ACHN (cell line): ENCODE measurements around the gene TBCB.
"Not testable (repeated sequence)": the region's sequence is repeated elsewhere in the genome, so short reads cannot be mapped to it uniquely, and the experiment has no call there.

Source experiments
- DNase-seq: peaks from one replicate; pipeline ENCODE4 v3.0.0-alpha.2; 2015
- in situ Hi-C: cut with HindIII; loops from 2 replicates; pipeline ENCODE4 v1.10.0; 2017; ENCODE audit warnings: low sequenced_read_pairs, low pct_ligation_motif_present, low pct_unique_long_range_greater_than_20kb

TBCB gene

DNA sequence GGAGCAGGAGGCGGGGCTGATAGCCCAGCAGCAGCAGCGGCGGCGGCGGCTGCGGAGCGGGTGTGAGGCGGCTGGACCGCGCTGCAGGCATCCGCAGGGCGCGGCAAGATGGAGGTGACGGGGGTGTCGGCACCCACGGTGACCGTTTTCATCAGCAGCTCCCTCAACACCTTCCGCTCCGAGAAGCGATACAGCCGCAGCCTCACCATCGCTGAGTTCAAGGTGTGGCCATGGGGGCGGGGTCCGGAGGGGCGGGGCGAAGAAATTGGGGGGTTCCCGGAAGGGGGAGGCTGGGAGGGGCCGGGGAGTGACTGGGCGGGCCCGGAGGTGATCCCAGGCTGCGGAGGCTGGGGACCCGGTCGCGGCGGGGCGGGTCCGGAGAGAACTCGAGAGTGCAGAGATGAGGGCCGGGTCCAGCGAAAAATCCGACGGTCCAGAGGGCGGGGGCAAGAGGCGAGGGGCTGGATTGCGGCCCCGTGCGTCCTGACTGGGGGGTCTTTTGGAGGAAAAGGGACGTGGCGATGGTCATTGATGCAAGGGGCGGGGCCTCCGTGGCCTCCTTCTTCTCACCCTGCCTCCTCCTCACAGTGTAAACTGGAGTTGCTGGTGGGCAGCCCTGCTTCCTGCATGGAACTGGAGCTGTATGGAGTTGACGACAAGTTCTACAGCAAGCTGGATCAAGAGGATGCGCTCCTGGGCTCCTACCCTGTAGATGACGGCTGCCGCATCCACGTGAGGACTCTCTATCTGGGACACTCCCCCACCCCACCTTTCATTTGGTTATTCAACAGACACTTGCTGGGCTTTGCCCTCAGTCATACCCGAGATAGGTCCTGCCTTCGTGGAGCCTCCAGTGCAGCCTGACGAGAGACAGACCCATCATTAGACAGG is at the start of gene TBCB:
TBCB (plus strand) TSS at position 16 of the 891 bp plus-strand sequence; CDS start at position 109, 93 bp downstream.
- in situ Hi-C loops: no loop called here
- DNase-seq: no peak

GRCh38 chr19:36067681-36068080 is 47.6 kb upstream of the TBCB start:
- in situ Hi-C loops: no loop called here
- DNase-seq: no peak

- DNase-seq, in situ Hi-C loops: not testable (repeated sequence)
These were observed 46.3 kb upstream of the TBCB start for GRCh38 chr19:36068810-36069499.

DNA sequence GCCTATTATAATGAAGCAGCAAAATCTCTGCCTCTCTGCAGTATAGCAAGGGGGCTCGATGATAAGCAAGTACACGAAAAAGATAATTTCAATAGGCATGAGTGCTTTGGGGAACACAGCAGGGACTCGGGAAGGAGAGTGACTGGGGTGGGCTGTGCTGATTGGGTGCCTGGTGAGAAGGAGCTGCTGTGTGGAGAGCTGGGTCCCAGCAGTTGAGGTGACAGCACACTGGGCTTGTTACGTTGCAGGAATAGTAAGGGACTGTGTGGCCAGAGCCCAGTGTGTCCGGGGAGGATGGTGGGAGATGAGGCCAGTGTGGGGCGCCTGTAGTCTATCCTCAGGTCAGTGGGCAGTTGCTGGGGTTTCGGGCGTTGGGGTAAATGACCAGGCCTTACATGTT is 43.2 kb upstream of the TBCB start:
- in situ Hi-C loops: no loop called here
- DNase-seq: no peak

GRCh38 chr19:36073121-36073876 is 42.0 kb upstream of the TBCB start:
- no peak for DNase-seq
- in situ Hi-C loops: no loop called here

DNA sequence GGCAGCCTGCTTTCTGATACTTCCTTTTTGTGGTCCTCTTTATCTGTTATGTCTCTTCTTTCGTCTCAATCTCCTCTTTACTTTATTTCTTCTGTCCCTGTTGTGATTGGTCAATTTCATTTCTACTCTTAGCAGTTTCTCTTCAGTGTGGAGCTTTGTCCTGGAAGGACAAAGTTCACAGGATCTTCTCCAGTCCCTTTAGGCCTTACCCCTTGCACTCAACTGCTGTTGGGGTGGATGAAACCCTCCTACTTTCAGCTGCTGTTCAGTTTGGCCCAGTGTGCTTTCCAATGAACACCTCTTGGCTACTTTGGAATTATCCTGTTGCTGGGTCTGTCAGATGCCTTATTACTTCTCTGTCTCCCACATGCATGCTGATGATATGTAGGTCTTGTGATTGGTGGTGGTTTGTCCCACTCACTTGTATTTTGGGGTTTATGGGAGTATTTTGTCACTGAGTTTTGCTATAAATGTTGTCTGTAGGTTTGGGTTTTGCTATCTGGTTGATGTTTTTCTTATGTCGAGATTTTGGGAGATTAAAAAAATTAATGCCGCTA is 35.8 kb upstream of the TBCB start:
- in situ Hi-C loops: no loop called here
- DNase-seq: no peak

- DNase-seq: no peak
- in situ Hi-C loops: no loop called here
These were observed 33.9 kb upstream of the TBCB start for GRCh38 chr19:36081385-36081784.

DNA sequence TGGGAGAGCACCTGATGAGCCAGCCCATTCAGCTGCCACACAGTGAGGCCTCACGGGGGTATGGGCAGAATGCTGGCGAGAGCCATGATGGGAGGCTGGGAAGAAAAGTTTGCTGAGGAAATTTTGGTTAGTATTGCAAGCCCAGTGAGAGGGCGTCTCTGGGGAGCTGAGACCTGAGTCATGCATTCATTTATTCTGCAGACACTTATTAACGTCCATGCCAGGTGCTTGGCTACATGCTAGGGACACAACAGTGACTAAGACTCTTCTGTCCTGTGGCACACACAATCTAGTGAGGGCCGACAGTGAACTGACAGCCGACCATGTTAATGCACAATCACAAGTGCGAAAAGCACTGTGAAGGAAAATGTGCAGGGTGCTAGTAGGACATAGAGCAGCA is 33.4 kb upstream of the TBCB start:
- in situ Hi-C loops: no loop called here
- no peak for DNase-seq

DNA sequence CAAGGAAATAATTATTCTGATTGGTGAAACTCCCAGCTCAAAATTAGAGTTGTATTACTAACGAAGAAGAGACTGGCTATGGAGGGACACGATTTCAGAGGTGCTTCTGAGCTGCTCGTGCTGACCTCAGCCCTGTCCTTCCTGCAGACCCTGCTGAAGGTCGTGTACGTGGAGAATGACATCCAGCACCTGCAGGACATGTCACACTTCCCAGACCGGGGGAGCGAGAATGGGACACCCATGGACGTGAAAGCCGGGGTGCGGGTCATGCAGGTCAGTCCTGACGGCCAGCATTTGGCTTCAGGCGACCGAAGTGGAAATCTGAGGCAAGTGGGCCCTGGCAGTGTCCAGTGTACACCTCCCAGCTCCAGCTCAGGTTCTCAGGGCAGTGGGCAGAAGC is 32.4 kb upstream of the TBCB start:
- DNase-seq: no peak
- in situ Hi-C loops: no loop called here

GRCh38 chr19:36084231-36085009 is 30.8 kb upstream of the TBCB start:
- DNase-seq: no peak
- in situ Hi-C loops: no loop called here

DNA sequence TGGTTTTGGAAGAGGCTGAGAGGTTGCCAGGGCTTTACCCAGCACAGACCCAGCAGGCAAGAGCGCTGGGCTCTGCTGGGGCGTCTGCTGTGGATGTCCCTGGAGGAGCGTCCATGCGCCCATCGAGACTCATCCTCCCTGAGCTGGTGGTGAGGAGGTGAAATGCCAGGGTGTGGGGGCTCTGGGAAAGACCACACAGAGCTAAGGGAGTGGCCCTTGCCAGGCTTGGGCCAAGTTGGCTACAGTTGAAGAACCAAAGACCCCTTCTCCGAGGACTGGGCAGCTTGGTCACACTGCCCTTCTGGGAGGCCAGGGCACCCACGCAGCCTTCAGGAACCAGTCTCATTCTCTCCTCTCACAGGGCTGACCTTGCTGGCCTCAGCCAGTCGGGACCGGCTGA is 28.9 kb upstream of the TBCB start:
- in situ Hi-C loops: no loop called here
- DNase-seq: no peak

GRCh38 chr19:36089847-36090246 is 25.4 kb upstream of the TBCB start:
- no peak for DNase-seq
- in situ Hi-C loops: no loop called here

DNA sequence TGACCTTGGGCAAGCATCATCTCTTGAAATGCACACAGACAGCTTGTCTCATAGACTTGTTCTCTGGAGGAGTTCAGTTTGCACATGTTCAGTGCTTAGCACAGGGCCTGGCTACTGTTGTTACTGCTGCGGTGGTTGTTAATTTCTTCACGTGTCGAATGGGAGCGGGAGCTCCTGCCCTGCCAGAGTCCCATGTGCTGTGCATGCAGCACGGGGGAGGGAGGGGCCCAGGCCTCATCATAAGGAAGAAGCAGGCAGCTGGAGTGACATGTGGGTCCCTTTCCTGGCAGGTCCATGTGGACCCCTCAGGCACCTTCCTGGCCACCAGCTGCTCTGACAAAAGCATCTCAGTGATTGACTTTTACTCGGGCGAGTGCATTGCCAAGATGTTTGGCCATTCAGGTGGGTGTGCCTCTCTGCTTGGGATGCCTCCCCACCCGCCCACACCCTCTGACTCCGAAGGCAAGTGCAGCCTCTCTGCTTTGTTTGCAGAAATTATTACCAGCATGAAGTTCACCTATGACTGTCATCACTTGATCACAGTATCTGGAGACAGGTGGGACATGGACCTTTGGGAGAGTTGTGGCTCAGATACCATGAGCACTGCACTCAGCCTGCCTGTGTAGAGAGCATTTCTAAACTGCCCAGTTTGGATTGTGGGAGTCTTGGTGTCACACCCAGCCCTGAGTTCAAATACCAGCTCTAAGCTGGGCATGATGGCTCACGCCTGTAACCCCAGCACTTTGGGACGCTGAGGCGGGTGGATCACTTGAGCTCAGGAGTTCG is 24.2 kb upstream of the TBCB start:
- DNase-seq: no peak
- in situ Hi-C loops: no loop called here

DNA sequence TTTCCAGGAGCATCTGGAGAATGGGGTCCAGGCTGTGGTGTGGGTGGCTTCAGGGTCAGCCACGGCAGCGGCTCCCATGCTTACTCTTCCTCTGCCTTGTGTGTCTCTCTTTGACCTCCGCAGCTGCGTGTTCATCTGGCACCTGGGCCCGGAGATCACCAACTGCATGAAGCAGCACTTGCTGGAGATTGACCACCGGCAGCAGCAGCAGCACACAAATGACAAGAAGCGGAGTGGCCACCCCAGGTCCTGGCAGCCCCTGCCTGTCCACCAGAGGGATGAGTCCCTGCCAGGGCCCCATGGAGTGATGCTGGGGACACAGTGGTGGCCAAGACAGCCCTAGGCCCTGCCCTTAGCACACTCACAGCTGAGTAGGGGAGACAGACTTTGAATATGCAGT is 22.7 kb upstream of the TBCB start:
- DNase-seq: no peak
- in situ Hi-C loops: no loop called here

DNA sequence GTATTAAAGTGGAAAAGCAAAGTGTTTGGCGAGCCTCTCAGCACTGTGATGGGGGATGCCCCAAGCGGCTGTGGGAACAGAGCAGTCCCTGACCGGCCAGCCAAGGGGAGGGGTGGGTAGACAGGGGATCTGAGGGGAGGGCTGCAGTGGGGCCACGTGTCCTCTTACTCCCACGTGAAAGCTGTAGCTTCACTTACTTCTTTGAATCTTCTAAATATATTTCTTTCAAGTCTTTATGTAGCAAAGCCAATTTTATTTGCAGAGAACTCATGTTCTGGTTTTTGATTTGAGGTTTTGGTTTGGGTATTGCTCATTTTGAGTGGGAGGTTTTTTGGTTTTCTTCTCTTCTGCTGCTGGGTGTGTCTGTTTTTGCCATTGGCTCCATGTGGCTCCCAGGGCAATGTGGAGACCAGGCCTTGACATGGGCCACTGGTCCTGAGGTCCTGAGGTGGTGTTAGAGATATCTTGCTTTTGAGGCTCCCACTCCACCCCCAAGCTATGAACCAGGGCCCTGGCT is 22.1 kb upstream of the TBCB start:
- in situ Hi-C loops: no loop called here
- no peak for DNase-seq

DNA sequence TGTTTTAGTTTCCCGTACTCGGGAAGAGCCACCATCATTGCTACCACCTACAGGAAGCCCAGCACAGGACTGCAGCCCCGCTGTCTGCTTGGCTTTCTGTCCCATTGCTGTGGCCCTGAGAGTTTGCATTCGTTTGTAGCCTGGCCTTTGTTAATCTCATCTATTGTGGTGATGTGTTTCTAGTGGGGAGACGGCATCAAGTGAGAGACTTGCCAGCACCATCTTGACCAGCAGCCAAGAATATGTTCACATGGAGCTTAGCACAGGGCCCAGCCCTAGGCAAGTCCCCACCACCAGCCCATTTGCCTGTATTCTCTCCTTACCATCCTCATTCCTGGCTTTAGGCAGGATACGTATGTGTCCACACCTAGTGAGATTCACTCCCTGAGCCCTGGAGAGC is 21.6 kb upstream of the TBCB start:
- DNase-seq: no peak

DNA sequence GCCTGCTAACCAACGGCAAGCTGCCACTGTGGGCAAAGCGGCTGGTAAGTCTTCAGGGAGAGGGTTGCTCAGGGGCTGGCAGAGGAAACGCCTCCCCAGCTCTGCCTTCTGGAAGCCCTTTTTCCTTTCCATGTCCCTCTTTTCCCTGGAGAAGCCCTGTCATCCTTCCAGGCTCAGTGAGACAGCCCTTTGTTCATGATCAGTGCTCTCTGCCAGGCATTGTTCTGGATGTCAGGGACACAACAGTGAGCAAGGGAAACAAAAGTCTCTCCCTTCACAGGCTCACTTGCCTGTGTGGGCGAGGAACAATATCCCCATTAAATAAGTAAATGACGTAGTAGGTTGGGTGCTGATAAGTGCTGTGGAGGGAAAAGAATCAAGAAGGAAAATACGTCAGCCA is 18.2 kb upstream of the TBCB start:
- DNase-seq: no peak
- in situ Hi-C loops: no loop called here

More for the DNA sequence above, 21.6 kb upstream of the TBCB start:
- in situ Hi-C loops: no loop called here
